Stomach (tissue), 4 donors: ENCODE measurements around the gene SPTLC1.

Experiments
- CTCF ChIP-seq, 7 experiments: fragments of 450-650 bp in 4 of 7; fragments of 200-600 bp in 3 of 7; sonication (generic) in 3 of 7; IDR thresholded peaks; one replicate each; pipeline ENCODE4 v1.5.1; 2016 to 2019; ENCODE audit warnings: antibody characterized with exemption in 7 of 7, control low read depth in 2 of 7, mild to moderate bottlenecking in 1 of 7
- POLR2A ChIP-seq, 4 donors: fragments of 450-650 bp; IDR thresholded peaks; one replicate each; pipeline ENCODE4 v1.6.1; 2016; ENCODE audit warnings: antibody characterized with exemption in 4 of 4, control low read depth in 2 of 4, mild to moderate bottlenecking in 1 of 4, moderate library complexity in 1 of 4

GRCh38 chr9:92058026-92058425 is 57.2 kb downstream of the SPTLC1 start:
- no peak for TF ChIP-seq CTCF (IDR thresholded peaks at IDR 0.05)
- TF ChIP-seq POLR2A (IDR thresholded peaks at IDR 0.05) = no peak
